ENCODE measurements around the gene PGLYRP1. TPM values are rescaled to one million over a fixed set of nuclear protein-coding genes. Genes with fewer than 3 reads are reported as not detected.

Gene PGLYRP1
- total and polyA plus RNA-seq, 4 donors, result 0.25 to 13.9 (median 0.76) TPM

DNA sequence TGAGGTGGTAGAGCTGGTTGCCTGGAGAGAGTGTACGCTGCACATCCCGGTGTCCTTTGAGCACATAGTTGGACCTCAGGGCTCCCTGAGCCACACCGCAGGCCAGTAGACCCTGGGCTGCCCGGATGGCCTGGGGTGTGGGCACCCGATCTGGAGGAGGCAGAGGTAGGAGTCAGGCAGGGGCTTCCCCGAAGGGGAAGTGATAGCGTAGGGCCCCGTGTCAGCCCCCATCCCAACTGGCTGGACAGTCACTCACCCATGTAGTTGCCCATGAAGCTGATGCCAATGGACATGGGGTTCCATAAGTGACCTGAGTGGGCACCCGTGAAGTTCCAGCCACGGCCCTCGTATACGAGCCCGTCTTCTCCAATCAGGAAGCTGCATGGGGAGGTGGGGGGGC lies 3.6 kb downstream of the PGLYRP1 start:
- H3K27me3 ChIP-seq (ENCODE audit: control insufficient read depth in 4 of 4, insufficient read depth in 4 of 4, low read length in 3 of 4), result no peaks in the 10 kb centered on the region
- DNase-seq (ENCODE audit: low spot score), result no peak

More for the DNA sequence above, 3.6 kb downstream of the PGLYRP1 start:
- H3K9ac ChIP-seq (ENCODE audit: low read depth in 1 of 2, low read length in 2 of 2), result no peak overlapping the region
- H3K36me3 ChIP-seq (ENCODE audit: control insufficient read depth in 4 of 4, insufficient read depth in 3 of 4, low read depth in 1 of 4, low read length in 3 of 4), result peaks cover 0 to 5% (median 0%) of the 10 kb centered on the region in 4 donors
- H3K4me1 ChIP-seq (ENCODE audit: control insufficient read depth in 4 of 4, insufficient read depth in 4 of 4, low read length in 3 of 4), result peaks cover 8 to 24% (median 15%) of the 10 kb centered on the region in 4 donors
- TF ChIP-seq RAD21 (IDR thresholded peaks at IDR 0.05), result no peak
- TF ChIP-seq, protein P1, sequence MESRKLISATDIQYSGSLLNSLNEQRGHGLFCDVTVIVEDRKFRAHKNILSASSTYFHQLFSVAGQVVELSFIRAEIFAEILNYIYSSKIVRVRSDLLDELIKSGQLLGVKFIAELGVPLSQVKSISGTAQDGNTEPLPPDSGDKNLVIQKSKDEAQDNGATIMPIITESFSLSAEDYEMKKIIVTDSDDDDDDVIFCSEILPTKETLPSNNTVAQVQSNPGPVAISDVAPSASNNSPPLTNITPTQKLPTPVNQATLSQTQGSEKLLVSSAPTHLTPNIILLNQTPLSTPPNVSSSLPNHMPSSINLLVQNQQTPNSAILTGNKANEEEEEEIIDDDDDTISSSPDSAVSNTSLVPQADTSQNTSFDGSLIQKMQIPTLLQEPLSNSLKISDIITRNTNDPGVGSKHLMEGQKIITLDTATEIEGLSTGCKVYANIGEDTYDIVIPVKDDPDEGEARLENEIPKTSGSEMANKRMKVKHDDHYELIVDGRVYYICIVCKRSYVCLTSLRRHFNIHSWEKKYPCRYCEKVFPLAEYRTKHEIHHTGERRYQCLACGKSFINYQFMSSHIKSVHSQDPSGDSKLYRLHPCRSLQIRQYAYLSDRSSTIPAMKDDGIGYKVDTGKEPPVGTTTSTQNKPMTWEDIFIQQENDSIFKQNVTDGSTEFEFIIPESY (IDR thresholded peaks at IDR 0.05), result no peak
- no peak for TF ChIP-seq HNF4G (IDR thresholded peaks at IDR 0.05)
- no peak for TF ChIP-seq RXRA (IDR thresholded peaks at IDR 0.05)
- no peak for TF ChIP-seq HNF4A (conservative IDR thresholded peaks at IDR 0.05)
- no peak for TF ChIP-seq NR2F2 (IDR thresholded peaks at IDR 0.05)
- TF ChIP-seq YY1 (IDR thresholded peaks at IDR 0.05), result no peak
- TF ChIP-seq TAF1 (conservative IDR thresholded peaks at IDR 0.05), result no peak
- TF ChIP-seq EGR1 (IDR thresholded peaks at IDR 0.05; ENCODE audit: low read depth in 2 of 2), result no peak
- TF ChIP-seq, protein P2, sequence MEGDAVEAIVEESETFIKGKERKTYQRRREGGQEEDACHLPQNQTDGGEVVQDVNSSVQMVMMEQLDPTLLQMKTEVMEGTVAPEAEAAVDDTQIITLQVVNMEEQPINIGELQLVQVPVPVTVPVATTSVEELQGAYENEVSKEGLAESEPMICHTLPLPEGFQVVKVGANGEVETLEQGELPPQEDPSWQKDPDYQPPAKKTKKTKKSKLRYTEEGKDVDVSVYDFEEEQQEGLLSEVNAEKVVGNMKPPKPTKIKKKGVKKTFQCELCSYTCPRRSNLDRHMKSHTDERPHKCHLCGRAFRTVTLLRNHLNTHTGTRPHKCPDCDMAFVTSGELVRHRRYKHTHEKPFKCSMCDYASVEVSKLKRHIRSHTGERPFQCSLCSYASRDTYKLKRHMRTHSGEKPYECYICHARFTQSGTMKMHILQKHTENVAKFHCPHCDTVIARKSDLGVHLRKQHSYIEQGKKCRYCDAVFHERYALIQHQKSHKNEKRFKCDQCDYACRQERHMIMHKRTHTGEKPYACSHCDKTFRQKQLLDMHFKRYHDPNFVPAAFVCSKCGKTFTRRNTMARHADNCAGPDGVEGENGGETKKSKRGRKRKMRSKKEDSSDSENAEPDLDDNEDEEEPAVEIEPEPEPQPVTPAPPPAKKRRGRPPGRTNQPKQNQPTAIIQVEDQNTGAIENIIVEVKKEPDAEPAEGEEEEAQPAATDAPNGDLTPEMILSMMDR (IDR thresholded peaks at IDR 0.05; ENCODE audit: low read depth, low read length, missing input control), result no peak
- TF ChIP-seq GABPA (IDR thresholded peaks at IDR 0.05 in 1 of 2, conservative IDR thresholded peaks at IDR 0.05 in 1 of 2), result no peak
- no peak for TF ChIP-seq FOXA1 (IDR thresholded peaks at IDR 0.05)
- TF ChIP-seq SP1 (IDR thresholded peaks at IDR 0.05), result no peak
- TF ChIP-seq, protein P3, sequence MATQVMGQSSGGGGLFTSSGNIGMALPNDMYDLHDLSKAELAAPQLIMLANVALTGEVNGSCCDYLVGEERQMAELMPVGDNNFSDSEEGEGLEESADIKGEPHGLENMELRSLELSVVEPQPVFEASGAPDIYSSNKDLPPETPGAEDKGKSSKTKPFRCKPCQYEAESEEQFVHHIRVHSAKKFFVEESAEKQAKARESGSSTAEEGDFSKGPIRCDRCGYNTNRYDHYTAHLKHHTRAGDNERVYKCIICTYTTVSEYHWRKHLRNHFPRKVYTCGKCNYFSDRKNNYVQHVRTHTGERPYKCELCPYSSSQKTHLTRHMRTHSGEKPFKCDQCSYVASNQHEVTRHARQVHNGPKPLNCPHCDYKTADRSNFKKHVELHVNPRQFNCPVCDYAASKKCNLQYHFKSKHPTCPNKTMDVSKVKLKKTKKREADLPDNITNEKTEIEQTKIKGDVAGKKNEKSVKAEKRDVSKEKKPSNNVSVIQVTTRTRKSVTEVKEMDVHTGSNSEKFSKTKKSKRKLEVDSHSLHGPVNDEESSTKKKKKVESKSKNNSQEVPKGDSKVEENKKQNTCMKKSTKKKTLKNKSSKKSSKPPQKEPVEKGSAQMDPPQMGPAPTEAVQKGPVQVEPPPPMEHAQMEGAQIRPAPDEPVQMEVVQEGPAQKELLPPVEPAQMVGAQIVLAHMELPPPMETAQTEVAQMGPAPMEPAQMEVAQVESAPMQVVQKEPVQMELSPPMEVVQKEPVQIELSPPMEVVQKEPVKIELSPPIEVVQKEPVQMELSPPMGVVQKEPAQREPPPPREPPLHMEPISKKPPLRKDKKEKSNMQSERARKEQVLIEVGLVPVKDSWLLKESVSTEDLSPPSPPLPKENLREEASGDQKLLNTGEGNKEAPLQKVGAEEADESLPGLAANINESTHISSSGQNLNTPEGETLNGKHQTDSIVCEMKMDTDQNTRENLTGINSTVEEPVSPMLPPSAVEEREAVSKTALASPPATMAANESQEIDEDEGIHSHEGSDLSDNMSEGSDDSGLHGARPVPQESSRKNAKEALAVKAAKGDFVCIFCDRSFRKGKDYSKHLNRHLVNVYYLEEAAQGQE (IDR thresholded peaks at IDR 0.05), result no peak
- TF ChIP-seq, protein P4, sequence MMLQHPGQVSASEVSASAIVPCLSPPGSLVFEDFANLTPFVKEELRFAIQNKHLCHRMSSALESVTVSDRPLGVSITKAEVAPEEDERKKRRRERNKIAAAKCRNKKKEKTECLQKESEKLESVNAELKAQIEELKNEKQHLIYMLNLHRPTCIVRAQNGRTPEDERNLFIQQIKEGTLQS (IDR thresholded peaks at IDR 0.05), result no peak
- TF ChIP-seq, protein P5, sequence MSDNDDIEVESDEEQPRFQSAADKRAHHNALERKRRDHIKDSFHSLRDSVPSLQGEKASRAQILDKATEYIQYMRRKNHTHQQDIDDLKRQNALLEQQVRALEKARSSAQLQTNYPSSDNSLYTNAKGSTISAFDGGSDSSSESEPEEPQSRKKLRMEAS (IDR thresholded peaks at IDR 0.05), result no peak
- no peak for TF ChIP-seq FOXA2 (IDR thresholded peaks at IDR 0.05)
- no peak overlapping the region for H3K27ac ChIP-seq (ENCODE audit: low read depth in 1 of 2, low read length in 2 of 2)
- 93% methylated on average over 13 of the region's 13 CpGs for WGBS
- no peaks in the 10 kb centered on the region for H3K9me3 ChIP-seq (ENCODE audit: control insufficient read depth in 4 of 4, low read length in 3 of 4)
- no peak overlapping the region for H3K4me3 ChIP-seq (ENCODE audit: low read depth in 1 of 3, low read length in 3 of 3)

Measured in liver (tissue), 9 donors.